ENCODE data around the gene ADCY6.

ADCY6 gene

DNA sequence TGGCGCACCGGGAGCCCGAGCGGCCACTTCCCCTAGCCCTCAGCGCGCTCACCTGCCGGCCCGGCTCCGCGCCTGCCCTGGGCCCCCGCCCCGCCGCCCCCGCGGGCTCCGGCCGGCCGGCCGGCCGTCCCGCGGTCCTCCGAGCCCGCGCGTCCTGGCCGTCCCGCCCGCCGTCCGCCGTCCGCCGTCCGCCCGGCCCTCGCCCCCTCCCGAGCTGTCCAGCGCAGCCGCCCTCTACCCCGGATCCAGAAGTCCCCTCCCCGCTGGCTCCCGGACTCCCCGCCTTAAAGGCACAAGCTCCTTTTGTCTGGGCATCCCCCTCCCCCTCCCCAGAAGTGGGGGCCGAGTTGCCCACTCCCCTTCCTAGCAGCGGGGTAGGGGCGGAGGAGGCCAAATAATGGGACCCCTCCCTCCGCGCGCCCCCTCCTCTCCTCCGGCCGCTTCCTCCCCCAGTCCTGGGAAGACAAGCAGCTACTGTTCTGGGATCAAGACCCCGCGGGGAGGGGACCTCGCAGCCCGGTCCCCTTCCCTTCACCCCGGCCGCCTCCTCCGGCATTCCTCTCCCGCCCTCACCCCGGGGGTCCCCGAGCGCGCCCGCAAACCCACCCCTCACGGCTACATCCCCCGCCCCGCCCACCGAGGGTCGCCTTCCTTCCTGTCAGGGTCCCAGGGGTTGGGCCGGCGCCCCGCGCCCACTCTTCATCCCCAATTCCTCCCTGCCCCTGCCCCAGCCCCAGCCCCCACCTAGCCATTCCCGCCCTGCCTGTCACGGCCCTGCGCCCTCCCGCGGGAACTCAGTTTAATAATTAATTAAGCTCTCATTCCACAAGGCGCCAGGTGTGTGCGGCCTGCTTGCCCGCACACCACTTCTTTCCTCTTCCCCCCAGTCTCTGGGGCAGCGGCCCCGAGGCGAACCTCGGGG is at the start of gene ADCY6:
ADCY6 (minus strand) TSS at position 236 of the 922 bp plus-strand sequence. CDS start 5,655 bp downstream, outside the sequence.
- peak; percentile 62 for DNase-seq (ENCODE audit: low read depth)

GRCh38 chr12:48838048-48838447 is 49.2 kb upstream of the ADCY6 start:
- DNase-seq (ENCODE audit: low read depth): no peak

GRCh38 chr12:48832321-48833060 is 43.6 kb upstream of the ADCY6 start:
- DNase-seq (ENCODE audit: low read depth): no peak

DNA sequence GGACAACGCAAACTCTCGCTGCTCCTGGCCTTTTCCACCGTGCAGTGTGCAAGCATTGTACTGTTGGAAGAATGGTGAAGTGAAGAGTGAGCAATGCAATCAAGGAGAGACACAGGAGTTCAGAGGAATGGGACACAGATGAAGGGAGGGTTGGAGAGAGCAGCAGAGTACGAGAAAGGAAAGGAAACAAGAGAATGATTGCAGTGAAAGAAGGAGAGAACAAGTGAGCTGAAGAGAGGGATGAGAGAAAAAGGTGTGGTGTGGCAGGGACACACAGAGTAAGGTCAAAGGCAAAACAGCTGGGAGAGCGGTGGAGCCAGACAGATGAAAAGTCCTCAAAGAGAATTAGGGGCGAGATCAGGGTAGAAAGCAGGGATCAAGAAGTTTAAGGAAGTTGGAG is 42.4 kb upstream of the ADCY6 start:
- DNase-seq (ENCODE audit: low read depth): no peak

GRCh38 chr12:48828841-48829575 is 40.1 kb upstream of the ADCY6 start:
- DNase-seq (ENCODE audit: low read depth): no peak

DNA sequence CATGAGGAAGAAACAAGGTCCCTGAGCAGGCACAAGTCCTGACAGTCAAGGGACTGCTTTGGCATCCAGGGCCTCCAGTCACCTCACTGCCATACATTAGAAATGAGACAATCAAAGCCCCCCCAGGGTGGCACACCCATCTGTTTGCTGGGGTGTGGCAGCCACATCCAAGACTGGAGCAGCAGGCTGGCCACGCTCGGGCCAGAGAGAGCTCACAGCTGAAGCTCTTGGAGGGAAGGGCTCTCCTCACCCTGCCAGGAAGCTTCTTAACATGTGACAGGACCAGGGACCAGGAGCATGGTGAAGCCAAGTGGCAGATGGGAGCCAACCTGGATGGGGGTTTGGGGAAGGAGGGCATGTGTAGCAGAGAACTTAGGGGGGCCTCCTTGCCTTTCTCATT is 39.4 kb upstream of the ADCY6 start:
- DNase-seq (ENCODE audit: low read depth): no peak

- no peak for DNase-seq (ENCODE audit: low read depth)
These were observed 38.7 kb upstream of the ADCY6 start for GRCh38 chr12:48827513-48828096.

DNA sequence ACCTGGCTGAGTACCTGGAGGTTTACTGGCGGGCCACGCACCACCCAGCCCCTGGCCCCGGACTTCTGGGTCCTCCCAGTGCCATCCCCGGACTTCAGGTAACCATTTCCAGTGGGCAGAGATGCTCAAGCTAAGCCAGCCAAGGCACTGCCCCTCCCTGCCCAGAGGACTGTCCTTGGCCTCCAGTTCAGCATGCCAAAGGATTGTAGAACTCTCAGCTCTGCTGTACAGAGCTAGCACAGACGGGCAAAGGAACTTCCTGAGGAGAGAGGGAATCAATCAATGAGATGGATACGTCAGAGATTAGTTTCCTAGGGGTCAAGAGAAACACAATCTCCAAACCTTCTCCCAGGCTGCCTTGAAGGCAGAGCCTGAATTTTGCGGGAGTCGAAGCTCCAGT is 38.1 kb upstream of the ADCY6 start:
- no peak for DNase-seq (ENCODE audit: low read depth)

DNA sequence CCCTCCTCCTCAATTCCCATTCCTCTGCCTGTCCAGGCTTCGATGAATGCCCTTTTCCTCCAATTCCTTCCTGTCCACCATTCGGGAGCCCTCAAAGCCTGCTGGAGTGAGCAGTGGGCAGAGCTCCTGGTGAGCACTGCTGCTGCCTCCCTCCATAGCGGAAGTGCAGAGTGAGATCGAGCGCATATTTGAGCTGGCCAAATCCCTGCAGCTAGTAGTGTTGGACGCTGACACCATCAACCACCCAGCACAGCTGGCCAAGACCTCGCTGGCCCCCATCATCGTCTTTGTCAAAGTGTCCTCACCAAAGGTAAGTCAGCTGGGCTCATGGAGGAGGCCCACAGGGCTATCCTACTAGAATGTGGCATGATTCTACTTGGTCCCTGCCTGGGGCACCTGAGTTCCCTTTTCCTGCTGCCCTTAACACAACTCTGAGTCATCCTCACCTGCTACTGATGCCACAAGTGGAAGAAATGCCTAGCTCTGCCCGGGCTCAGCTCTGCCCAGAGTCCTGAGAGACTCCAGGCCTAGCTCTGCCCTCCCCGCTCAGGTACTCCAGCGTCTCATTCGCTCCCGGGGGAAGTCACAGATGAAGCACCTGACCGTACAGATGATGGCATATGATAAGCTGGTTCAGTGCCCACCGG is 37.4 kb upstream of the ADCY6 start:
- no peak for DNase-seq (ENCODE audit: low read depth)

GRCh38 chr12:48824905-48825304 is 36.0 kb upstream of the ADCY6 start:
- DNase-seq (ENCODE audit: low read depth): no peak

DNA sequence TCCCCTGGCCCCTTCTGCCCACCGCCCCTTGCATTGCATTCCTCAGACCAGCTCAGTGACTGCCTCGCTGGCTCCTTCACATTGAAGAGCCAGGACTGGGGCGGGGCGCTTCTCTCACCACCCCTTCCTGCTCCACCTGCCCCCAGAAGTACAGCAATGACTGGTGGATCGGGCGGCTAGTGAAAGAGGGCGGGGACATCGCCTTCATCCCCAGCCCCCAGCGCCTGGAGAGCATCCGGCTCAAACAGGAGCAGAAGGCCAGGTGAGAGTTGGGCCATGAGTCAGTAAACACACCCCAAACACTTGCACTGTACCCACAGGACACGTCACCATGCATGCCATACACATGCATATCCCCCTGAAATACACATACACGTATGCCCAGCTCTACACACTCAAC is 35.2 kb upstream of the ADCY6 start:
- no peak for DNase-seq (ENCODE audit: low read depth)

DNA sequence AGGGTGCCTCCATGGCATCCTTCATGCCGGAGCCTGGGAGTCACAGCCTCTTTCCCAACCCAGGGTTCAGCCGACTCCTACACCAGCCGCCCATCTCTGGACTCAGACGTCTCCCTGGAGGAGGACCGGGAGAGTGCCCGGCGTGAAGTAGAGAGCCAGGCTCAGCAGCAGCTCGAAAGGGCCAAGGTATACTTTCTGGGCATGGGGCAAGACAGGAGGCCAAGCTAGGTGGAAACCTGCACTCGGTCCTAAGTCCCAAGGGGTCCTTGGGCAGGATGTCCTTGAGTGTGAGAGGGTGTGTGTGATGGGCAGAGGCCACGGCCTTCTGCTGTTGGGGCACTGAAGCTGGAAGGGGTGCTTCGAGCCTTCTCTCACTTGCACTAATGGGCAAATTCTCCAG is 34.4 kb upstream of the ADCY6 start:
- no peak for DNase-seq (ENCODE audit: low read depth)

- DNase-seq (ENCODE audit: low read depth): no peak
These were observed 33.8 kb upstream of the ADCY6 start for GRCh38 chr12:48822711-48823110.

- no peak for DNase-seq (ENCODE audit: low read depth)
These were observed 33.2 kb upstream of the ADCY6 start for GRCh38 chr12:48822139-48822538.

- no peak for DNase-seq (ENCODE audit: low read depth)
These were observed 31.3 kb upstream of the ADCY6 start for GRCh38 chr12:48819986-48820725.

DNA sequence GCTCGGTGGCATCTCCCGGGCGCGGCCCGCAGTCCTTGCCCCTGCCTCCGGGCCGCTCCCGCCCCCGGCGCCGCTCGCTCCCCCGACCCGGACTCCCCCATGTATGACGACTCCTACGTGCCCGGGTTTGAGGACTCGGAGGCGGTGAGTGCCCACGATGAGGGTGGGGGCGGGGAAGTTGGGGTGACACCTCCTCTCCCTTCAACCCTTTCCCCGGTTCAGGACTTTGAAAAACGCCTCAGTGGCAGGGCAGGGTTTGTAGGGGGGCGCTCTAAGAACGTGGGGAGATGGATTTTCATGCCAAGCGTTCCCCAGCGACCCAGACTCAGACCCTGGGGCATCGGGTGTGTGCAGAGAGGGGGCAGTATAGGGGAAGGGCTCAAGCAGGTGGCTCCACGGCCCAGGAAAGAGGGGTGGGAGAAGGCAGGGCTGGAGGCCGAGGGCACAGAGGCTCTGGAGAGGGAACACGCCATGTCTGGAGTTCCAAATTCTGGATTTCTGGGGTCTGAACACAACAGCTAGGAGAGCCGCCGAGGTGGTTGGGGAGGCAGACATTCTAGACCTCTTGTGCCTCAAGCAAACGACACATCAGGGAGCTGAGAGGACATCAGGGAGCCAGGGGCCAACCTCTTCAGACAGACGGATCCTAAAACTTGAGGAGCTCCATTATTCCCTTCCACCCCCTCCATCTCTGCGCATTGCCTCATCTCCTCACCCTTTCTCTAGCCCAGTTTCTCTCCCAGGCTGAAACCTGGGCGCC is 30.1 kb upstream of the ADCY6 start:
- DNase-seq (ENCODE audit: low read depth): no peak

GRCh38 chr12:48817873-48818830 is 29.3 kb upstream of the ADCY6 start, which contains the start of gene CACNB3:
TSS of gene CACNB3 (plus strand) at chr12:48818496. CDS start at chr12:48818930, 434 bp downstream.
- DNase-seq (ENCODE audit: low read depth): no peak

DNA sequence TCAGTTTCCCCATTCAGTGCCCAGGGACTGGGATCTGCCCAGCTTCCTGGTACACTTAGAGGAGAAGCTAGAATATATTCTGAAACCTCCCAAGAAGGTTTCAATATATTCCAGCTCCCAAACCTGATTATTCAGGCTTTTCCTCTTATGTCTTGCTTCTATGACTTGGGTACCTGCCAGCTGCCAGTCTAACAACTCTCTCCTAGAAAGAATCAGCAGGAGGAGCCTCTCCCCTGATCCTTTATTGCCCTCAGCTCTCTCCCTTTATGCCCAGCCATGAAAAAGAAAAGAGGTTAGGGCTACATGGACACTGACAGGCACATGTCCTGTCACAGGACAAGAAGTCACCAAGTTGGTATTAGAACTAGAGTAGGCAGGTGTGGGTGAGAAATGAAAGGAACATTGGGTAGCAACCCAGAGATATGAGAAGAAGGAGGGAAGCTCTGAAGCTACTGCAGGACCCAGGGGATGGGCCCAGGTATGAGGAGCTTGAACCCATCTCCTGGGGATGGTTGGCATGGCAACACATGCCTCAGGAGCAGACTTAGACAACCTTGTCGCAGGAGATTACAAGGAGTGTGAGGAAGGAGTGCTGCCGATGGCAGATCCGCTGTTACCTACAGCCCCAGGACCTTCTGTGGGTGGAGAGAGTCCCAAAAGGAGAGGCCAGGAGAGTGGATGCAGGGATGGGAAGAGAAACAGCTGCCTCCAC is 27.4 kb upstream of the ADCY6 start:
- DNase-seq (ENCODE audit: low read depth): no peak
